ENCODE results near the gene FAM149B1.
"Not testable (repeated sequence)": the region's sequence is repeated elsewhere in the genome, so short reads cannot be mapped to it uniquely, and the experiment has no call there.

The FAM149B1 gene

DNA sequence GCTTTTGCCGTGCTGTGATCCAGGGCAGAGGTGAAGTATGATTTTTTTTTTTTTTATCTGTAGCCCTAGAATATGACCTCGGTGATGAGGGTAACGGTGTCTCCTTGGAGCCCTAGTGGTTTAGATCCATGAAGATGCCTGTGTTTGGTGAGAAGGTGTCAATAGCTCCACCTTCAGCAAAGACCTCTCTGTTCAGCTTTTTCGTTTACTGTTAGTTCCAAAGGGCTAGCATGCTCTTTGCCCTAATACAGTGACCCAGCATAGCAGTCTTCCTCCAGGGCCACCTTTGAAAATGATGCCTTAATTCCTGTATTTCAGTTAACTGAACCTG is 85.3 kb downstream of the FAM149B1 start:
- peak overlapping the region; percentile 85 for H3K4me3 ChIP-seq (ENCODE audit: low read depth, low read length)
- TF ChIP-seq, protein P1, sequence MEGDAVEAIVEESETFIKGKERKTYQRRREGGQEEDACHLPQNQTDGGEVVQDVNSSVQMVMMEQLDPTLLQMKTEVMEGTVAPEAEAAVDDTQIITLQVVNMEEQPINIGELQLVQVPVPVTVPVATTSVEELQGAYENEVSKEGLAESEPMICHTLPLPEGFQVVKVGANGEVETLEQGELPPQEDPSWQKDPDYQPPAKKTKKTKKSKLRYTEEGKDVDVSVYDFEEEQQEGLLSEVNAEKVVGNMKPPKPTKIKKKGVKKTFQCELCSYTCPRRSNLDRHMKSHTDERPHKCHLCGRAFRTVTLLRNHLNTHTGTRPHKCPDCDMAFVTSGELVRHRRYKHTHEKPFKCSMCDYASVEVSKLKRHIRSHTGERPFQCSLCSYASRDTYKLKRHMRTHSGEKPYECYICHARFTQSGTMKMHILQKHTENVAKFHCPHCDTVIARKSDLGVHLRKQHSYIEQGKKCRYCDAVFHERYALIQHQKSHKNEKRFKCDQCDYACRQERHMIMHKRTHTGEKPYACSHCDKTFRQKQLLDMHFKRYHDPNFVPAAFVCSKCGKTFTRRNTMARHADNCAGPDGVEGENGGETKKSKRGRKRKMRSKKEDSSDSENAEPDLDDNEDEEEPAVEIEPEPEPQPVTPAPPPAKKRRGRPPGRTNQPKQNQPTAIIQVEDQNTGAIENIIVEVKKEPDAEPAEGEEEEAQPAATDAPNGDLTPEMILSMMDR (IDR thresholded peaks at IDR 0.05; ENCODE audit: low read depth, low read length), result no peak

DNA sequence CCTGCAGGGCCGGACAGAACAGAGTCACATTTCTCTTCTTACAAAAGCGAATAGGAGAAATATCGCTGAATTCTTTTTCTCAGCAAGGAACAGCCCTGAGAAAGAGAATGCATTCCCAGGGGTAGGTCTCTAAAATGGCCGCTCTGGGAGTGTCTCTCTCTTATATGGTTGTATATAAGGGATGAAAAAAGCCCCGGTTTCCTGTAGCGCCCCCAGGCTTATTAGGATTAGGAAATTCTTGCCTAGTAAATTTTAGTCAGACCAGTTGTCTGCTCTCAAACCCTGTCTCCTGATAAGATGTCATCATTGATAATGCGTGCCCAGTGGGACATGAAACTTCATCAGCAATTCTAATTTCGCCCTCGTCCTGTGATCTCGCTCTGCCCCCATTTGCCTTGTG is 90.7 kb downstream of the FAM149B1 start:
- not testable (repeated sequence) for H3K4me3 ChIP-seq (ENCODE audit: low read depth, low read length)

DNA sequence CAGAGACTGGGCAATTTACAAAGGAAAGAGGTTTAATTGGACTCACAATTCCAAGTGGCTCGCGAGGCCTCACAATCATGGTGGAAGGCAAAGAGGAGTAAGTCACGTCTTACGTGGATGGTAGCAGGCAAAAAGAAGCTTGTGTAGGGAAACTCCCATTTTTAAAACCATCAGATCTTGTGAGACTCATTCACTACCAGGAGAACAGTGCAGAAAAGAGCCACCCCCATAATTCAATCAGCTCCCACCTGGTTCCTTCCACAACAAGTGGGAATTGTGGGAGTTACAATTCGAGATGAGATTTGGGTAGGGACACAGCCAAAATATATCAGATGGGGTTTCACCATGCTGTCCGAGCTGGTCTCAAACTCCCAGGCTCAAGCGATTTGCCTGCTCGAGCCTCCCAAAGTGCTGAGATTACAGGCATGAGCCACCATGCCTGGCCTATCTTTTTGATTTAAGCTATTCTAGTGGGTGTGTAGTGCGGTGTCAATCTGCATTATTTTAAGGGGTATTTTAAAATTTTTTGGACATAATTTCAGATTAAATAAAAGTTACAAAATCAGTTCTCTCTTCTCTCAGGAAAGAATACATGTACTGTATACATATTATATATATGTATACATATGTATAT is 93.6 kb downstream of the FAM149B1 start:
- TF ChIP-seq, protein P1 (IDR thresholded peaks at IDR 0.05; ENCODE audit: low read depth, low read length), result no peak
- H3K4me3 ChIP-seq (ENCODE audit: low read depth, low read length), result no peak overlapping the region

DNA sequence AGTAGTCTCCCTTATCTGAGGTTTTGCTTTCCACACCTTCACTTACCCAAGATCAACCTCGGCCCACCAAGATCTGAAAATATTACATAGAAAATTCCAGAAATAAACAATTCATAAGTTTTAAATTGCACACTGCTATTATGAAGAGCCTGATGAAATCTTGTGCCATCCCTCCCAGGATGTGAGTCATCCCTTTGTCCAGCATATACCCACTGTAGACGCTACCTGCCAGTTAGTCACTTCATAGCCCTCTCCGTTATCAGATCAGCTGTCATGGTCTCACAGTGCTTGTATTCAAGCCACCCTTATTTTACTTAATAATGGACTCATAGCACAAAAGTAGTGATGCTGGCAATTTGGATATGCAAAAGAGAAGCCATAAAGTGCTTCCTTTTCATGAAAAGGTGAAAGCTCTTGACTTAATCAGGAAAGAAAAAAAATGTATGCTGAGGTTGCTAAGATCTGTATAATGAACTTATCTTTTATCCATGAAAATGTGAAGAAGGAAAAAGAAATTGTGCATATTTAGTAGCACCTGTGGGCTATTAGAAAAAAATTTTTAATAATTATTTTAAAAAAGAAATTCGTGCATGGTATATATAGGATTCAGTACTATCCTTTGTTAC is 94.3 kb downstream of the FAM149B1 start:
- TF ChIP-seq, protein P1 (IDR thresholded peaks at IDR 0.05; ENCODE audit: low read depth, low read length), result no peak
- no peak overlapping the region for H3K4me3 ChIP-seq (ENCODE audit: low read depth, low read length)

DNA sequence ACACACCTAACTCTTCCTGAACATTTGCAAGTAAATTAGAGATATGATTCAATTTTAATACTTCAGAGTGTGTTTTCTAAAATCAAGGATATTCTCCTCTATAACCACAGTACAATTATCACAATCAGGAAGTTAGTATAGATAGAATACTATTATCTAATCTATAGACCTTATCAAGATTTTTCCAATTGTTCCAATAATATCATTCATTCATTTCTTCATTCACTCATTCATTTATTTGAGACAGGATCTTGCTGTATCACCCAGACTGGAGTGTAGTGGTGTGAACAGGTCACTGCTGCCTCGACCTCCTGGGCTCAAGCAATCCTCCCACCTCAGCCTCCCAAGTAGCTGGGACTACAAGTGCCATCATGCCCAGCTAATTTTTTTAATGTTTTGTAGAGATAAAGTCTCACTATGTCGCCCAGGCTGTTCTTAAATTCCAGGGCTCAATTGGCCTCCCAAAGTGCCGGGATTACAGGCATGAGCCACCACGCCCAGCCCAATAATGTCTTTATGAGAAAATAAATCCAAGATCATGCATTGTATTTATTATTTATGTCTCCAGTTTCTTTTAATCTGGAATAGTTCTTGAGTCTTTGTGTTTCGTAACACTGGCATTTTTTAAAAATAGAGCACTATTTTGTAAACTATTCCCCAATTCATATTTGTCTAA is 95.1 kb downstream of the FAM149B1 start:
- TF ChIP-seq, protein P1 (IDR thresholded peaks at IDR 0.05; ENCODE audit: low read depth, low read length), result no peak
- H3K4me3 ChIP-seq (ENCODE audit: low read depth, low read length), result no peak overlapping the region

DNA sequence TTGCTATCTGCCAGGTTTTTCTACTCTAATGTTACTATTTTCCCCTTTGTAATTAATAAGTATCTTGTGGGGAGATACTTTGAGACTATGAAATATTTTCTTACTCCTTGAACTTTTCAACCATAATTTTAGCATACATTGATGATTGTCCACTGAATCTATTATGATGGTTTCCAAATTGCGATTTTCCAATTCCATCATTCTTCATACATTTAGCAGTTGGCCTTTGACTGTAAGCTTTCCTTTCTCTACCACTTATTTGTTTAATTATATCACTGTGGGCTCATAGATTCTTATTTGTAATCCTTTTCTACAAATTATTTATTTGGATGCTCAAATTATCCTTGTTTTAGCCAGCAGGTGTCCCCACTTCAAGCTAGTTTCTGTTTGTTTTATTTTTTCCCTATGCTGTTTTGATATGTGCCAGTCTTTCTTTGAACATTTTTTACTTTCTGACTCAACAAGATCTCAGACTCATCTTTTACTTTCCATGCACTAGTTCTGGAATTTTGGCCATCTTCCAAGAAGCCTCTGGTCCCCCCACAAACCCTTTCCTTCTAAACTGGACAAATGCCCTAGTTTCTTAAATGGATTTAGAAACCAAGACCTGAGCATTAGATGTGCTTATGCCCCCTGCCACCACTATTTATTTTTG is 95.9 kb downstream of the FAM149B1 start:
- TF ChIP-seq, protein P1 (IDR thresholded peaks at IDR 0.05; ENCODE audit: low read depth, low read length), result no peak
- no peak overlapping the region for H3K4me3 ChIP-seq (ENCODE audit: low read depth, low read length)

DNA sequence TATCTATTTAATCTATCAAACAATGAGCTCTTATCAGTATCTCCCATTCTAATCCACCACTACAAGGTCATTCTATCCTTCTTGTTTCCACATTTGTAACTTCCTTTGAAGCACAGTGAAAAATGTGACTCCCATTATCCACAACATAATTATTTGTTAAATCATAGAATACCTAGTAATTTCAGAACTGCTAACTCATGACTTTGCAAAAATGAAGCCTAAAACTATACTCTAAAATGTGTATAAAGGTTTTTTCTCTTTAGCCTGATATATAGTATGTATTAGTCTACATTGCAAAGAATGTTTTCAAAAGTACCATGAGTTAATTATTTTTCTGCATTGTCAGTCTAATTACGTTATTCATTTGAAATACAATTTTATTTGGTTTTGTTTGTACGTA is 96.5 kb downstream of the FAM149B1 start:
- TF ChIP-seq, protein P1 (IDR thresholded peaks at IDR 0.05; ENCODE audit: low read depth, low read length), result no peak
- H3K4me3 ChIP-seq (ENCODE audit: low read depth, low read length), result no peak overlapping the region
